GM19328 (cell line): ENCODE data around the gene SHANK2.

Experiments
- ATAC-seq: cut with Tn5 transposase; IDR thresholded peaks from one replicate; pipeline ENCODE4 v1.9.1; 2021; ENCODE audit warnings: mild to moderate bottlenecking, moderate library complexity; ENCODE audit not compliant: unreplicated experiment

The SHANK2 gene

DNA sequence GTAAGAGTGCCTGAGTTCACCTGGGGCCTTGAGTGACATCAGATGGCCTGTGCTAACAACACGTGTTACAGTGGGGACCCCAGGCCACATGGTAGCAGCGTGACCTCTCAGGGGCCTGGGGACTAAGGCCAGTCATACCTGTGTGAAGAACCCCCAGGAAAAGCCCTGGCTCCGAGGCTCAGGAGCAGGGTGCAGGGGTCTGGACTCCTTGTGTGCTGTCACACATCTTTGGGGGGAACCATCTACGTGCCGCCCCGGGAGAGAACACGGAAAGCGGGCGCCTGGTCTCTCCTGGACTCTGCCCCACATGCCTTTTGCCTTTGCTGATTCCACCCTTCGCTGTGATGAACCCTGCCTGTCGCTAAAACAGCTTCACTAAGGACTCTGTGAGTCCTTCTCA lies 48.7 kb downstream of the SHANK2 start:
- ATAC-seq, result no peak

GRCh38 chr11:71202966-71203365 lies 49.4 kb downstream of the SHANK2 start:
- no peak for ATAC-seq

- no peak for ATAC-seq
Observed at GRCh38 chr11:71202598-71202944, 49.8 kb downstream of the SHANK2 start.
